A549 (cell line): ENCODE results near the gene LMO2. TPM values are rescaled to one million over a fixed set of nuclear protein-coding genes. Genes with fewer than 3 reads are reported as not detected.

Experiments
- ATAC-seq, 2 experiments: fragments of 200-7000 bp in 1 of 2; fragments of >200 bp in 1 of 2; cut with Nextera tagmentation in 1 of 2; cut with Tn5 transposase in 1 of 2; 3 replicates each; pipeline versions ENCODE4 v1.8.0 to v1.9.1; 2018 to 2020; ENCODE audit warnings: mild to moderate bottlenecking in 1 of 2, moderate library complexity in 1 of 2
- CTCF ChIA-PET: fragments of 300-600 bp; sonication (Branson Sonifier 250); formaldehyde crosslinking; extraction: SDS; loops from one replicate; lab custom pipeline; 2021; ENCODE audit warnings: antibody characterized with exemption, inconsistent platforms; lab: Yijun Ruan, JAX
- POLR2A ChIA-PET: fragments of 350-600 bp; formaldehyde crosslinking; extraction: SDS; loops from one replicate; lab custom pipeline; 2021; ENCODE audit warnings: antibody characterized with exemption, inconsistent platforms; lab: Yijun Ruan, JAX
- DNase-seq, 2 experiments: peaks; one replicate each; pipeline versions ENCODE4 v3.0.0 to v3.0.0-alpha.2; 2011 to 2016; ENCODE audit warnings: low read depth in 1 of 2, low spot score in 1 of 2
- FAIRE-seq: peaks from 2 replicates; lab custom pipeline; 2011; peaks lifted over from hg19 to GRCh38; lab: Jason Lieb, UNC
- H3K27ac ChIP-seq, 2 experiments: fragments of >200 bp; sonication (Bioruptor Twin); formaldehyde crosslinking; 3 replicates each; pipeline ENCODE4 v1.5.1; 2016 to 2017
- H3K4me1 ChIP-seq: fragments of >200 bp; sonication (Bioruptor Twin); formaldehyde crosslinking; 3 replicates; pipeline ENCODE4 v1.6.1; 2016
- H3K4me2 ChIP-seq: fragments of >200 bp; sonication (Bioruptor Twin); formaldehyde crosslinking; 3 replicates; pipeline ENCODE4 v1.6.1; 2016
- H3K4me3 ChIP-seq: fragments of >200 bp; sonication (Bioruptor Twin); formaldehyde crosslinking; 3 replicates; pipeline ENCODE4 v1.5.1; 2016
- H3K9me3 ChIP-seq: fragments of >200 bp; sonication (Bioruptor Twin); formaldehyde crosslinking; 3 replicates; pipeline ENCODE4 v1.6.1; 2016
- ATOH8 ChIP-seq: fragments of 250-450 bp; sonication (Bioruptor Pico); IDR thresholded peaks from 2 replicates; pipeline ENCODE4 v1.5.0; 2020; ENCODE audit warnings: low read depth, mild to moderate bottlenecking, moderate library complexity
- BHLHE40 ChIP-seq: IDR thresholded peaks from 2 replicates; pipeline ENCODE4 v1.6.1; 2012; ENCODE audit warnings: low read depth, low read length, inconsistent platforms
- CBX2 ChIP-seq: fragments of 200-600 bp; sonication (generic); IDR thresholded peaks from 2 replicates; pipeline ENCODE4 v1.6.1; 2016; ENCODE audit warnings: low read depth, mild to moderate bottlenecking, borderline replicate concordance
- CBX8 ChIP-seq: fragments of 200-600 bp; sonication (generic); IDR thresholded peaks from 2 replicates; pipeline ENCODE4 v1.6.1; 2016
- CHD2 ChIP-seq: fragments of 150-350 bp; IDR thresholded peaks from 2 replicates; pipeline ENCODE4 v1.6.1; 2014; ENCODE audit warnings: low read length; ENCODE audit not compliant: partially characterized antibody
- CHD4 ChIP-seq: fragments of 200-600 bp; sonication (generic); IDR thresholded peaks from 2 replicates; pipeline ENCODE4 v1.6.1; 2016; ENCODE audit warnings: antibody characterized with exemption, mild to moderate bottlenecking, borderline replicate concordance
- EHMT2 ChIP-seq: fragments of 200-600 bp; sonication (generic); IDR thresholded peaks from 2 replicates; pipeline ENCODE4 v1.6.1; 2016; ENCODE audit warnings: antibody characterized with exemption, low read depth, mild to moderate bottlenecking, moderate library complexity
- ELK1 ChIP-seq: fragments of 150-350 bp; IDR thresholded peaks from 2 replicates; pipeline ENCODE4 v1.6.1; 2014; ENCODE audit warnings: low read depth, mild to moderate bottlenecking, low read length
- EP300 ChIP-seq, 2 experiments: fragments of >200 bp; sonication (Bioruptor Twin); formaldehyde crosslinking; IDR thresholded peaks; 2 replicates in 1 of 2; 3 replicates in 1 of 2; pipeline ENCODE4 v1.6.1; 2016 to 2017
- FOSL2 ChIP-seq, 2 experiments: fragments of 450-650 bp in 1 of 2; fragments of >200 bp in 1 of 2; sonication (Bioruptor Twin) in 1 of 2; formaldehyde crosslinking; IDR thresholded peaks; 2 replicates each; pipeline versions ENCODE4 v1.5.0 to v1.6.1; 2016 to 2020; ENCODE audit warnings: mild to moderate bottlenecking in 1 of 2, moderate library complexity in 1 of 2
- GATA3 ChIP-seq: IDR thresholded peaks from 2 replicates; pipeline ENCODE4 v1.6.1; 2012; ENCODE audit warnings: borderline replicate concordance
- HOXB5 ChIP-seq: fragments of 250-450 bp; sonication (Bioruptor Pico); IDR thresholded peaks from 2 replicates; pipeline ENCODE4 v1.5.0; 2020; ENCODE audit warnings: mild to moderate bottlenecking, moderate library complexity
- JUN ChIP-seq, 2 experiments: fragments of >200 bp; sonication (Bioruptor Twin); formaldehyde crosslinking; IDR thresholded peaks; 2 replicates in 1 of 2; 3 replicates in 1 of 2; pipeline ENCODE4 v1.6.1; 2016 to 2017
- KDM1A ChIP-seq: fragments of 200-600 bp; sonication (generic); IDR thresholded peaks from 2 replicates; pipeline ENCODE4 v1.6.1; 2016; ENCODE audit warnings: low read depth, mild to moderate bottlenecking
- MYC ChIP-seq: IDR thresholded peaks from 2 replicates; pipeline ENCODE4 v1.6.1; 2012; ENCODE audit warnings: mild to moderate bottlenecking, inconsistent platforms, low read length, improper control_type of control experiment, borderline replicate concordance
- NPAS2 ChIP-seq: fragments of 250-450 bp; sonication (Bioruptor Pico); IDR thresholded peaks from 2 replicates; pipeline ENCODE4 v1.8.0; 2022; ENCODE audit warnings: mild to moderate bottlenecking, moderate library complexity, borderline replicate concordance
- NR3C1 ChIP-seq: fragments of >200 bp; sonication (Bioruptor Twin); formaldehyde crosslinking; IDR thresholded peaks from 3 replicates; pipeline ENCODE4 v1.6.1; 2017
- POLR2A ChIP-seq: IDR thresholded peaks from 2 replicates; pipeline ENCODE4 v1.6.1; 2012; ENCODE audit warnings: mild to moderate bottlenecking, low read length
- POLR2AphosphoS2 ChIP-seq: conservative IDR thresholded peaks from 2 replicates; pipeline ENCODE4 v1.6.1; 2012; ENCODE audit warnings: low read length, improper control_type of control experiment, inconsistent platforms
- RAD21 ChIP-seq, 2 experiments: fragments of >200 bp in 1 of 2; sonication (Bioruptor Twin) in 1 of 2; formaldehyde crosslinking in 1 of 2; IDR thresholded peaks in 1 of 2; conservative IDR thresholded peaks in 1 of 2; 2 replicates in 1 of 2; 3 replicates in 1 of 2; pipeline ENCODE4 v1.6.1; 2012 to 2018; ENCODE audit warnings: inconsistent platforms in 1 of 2
- REST ChIP-seq: fragments of 200-600 bp; sonication (generic); IDR thresholded peaks from 2 replicates; pipeline ENCODE4 v1.6.1; 2016; ENCODE audit warnings: antibody characterized with exemption, mild to moderate bottlenecking, moderate library complexity
- RFX5 ChIP-seq: fragments of 450-650 bp; IDR thresholded peaks from 2 replicates; pipeline ENCODE4 v1.7.1; 2014; ENCODE audit warnings: antibody characterized with exemption, mild to moderate bottlenecking, moderate library complexity
- RNF2 ChIP-seq: fragments of 200-600 bp; sonication (generic); IDR thresholded peaks from 2 replicates; pipeline ENCODE4 v1.6.1; 2016; ENCODE audit warnings: low read depth, mild to moderate bottlenecking, antibody characterized with exemption, moderate library complexity, borderline replicate concordance
- SMC3 ChIP-seq: fragments of >200 bp; sonication (Bioruptor Twin); formaldehyde crosslinking; IDR thresholded peaks from 3 replicates; pipeline ENCODE4 v1.6.1; 2018; ENCODE audit warnings: inconsistent platforms
- SREBF2 ChIP-seq: fragments of 450-650 bp; IDR thresholded peaks from 2 replicates; pipeline ENCODE4 v1.6.1; 2014; ENCODE audit warnings: mild to moderate bottlenecking, moderate library complexity
- TP53 ChIP-seq: fragments of 250-450 bp; sonication (Bioruptor Pico); IDR thresholded peaks from 2 replicates; pipeline ENCODE4 v1.5.0; 2021; ENCODE audit warnings: mild to moderate bottlenecking, moderate library complexity
- ZNF302 ChIP-seq: fragments of 250-450 bp; sonication (Bioruptor Pico); IDR thresholded peaks from 2 replicates; pipeline ENCODE4 v1.9.0; 2021; ENCODE audit warnings: inconsistent platforms, mild to moderate bottlenecking, moderate library complexity
- ZSCAN20 ChIP-seq: fragments of 250-450 bp; sonication (Bioruptor Pico); IDR thresholded peaks from 2 replicates; pipeline ENCODE4 v1.8.0; 2022; ENCODE audit warnings: mild to moderate bottlenecking, moderate library complexity
- WGBS: methylation state at CpG from one replicate; pipeline ENCODE4 v1.1.6; 2017; ENCODE audit errors: missing lambda C conversion rate; 5-methylcytosine and 5-hydroxymethylcytosine counted together
- polyA plus RNA-seq, 4 experiments: library from polyadenylated mRNA; depleted of rRNA in 3 of 4; stranded (reverse); fragments of >200 nt; fragmentation: RNase III in 1 of 4; extraction: RNeasy Plus Mini Kit Qiagen cat#74134 plus additional on column Dnase treatment in 1 of 4; gene quantifications; 2 replicates in 3 of 4; 3 replicates in 1 of 4; pipeline ENCODE4 v1.2.3, GENCODE V29; 2011 to 2017

LMO2 gene
- polyA plus RNA-seq, 2 of the 4 experiments (the other 2 are of a cell fraction) = 0.12 to 0.15 TPM

- H3K4me1 ChIP-seq = no peaks in the 10 kb centered on the region
- WGBS = 71% methylated on average over 11 of the region's 11 CpGs
- no peak for ATAC-seq
- no peak overlapping the region for H3K27ac ChIP-seq
- no peak overlapping the region for H3K4me3 ChIP-seq
- TF ChIP-seq NR3C1 (no peak), EHMT2 (no peak), ATOH8 (CRISPR knock-in tag) (no peak)
- TF ChIP-seq, all 56 proteins: peak for 0
- no peak for FAIRE-seq
- DNase-seq = no peak
- ChIA-PET POLR2A (interaction anchor here (0.5 kb wide), 1 partner anchor 44 kb away, joined by 3 read pairs; no protein-coding TSS in a partner anchor), CTCF (interaction anchor here (1.1 kb wide), 1 partner anchor 32 kb away, joined by 3 read pairs; no protein-coding TSS in a partner anchor)
- Histone ChIP-seq H3K4me2 (no peak overlapping the region), H3K9me3 (no peaks in the 10 kb centered on the region)
Observed at GRCh38 chr11:33906484-33907186, 14.8 kb upstream of the LMO2 start.

GRCh38 chr11:33904102-33904501 lies 12.2 kb upstream of the LMO2 start:
- WGBS = 36% methylated on average over 5 of the region's 5 CpGs
- no peaks in the 10 kb centered on the region for H3K9me3 ChIP-seq
- ATAC-seq (no peak), FAIRE-seq (no peak), DNase-seq (no peak)
- H3K4me2 ChIP-seq = no peak overlapping the region
- no peak for TF ChIP-seq ZNF302 (CRISPR knock-in tag)
- TF ChIP-seq SREBF2 = no peak
- TF ChIP-seq GATA3 = no peak
- no peak for TF ChIP-seq CBX8
- no peak for TF ChIP-seq ELK1
- no peak for TF ChIP-seq HOXB5 (CRISPR knock-in tag)
- no peak for TF ChIP-seq RFX5
- TF ChIP-seq CBX2 = no peak
- TF ChIP-seq CHD4 = no peak
- no peak for TF ChIP-seq ZSCAN20 (CRISPR knock-in tag)
- TF ChIP-seq POLR2AphosphoS2 = no peak
- TF ChIP-seq EHMT2 = no peak
- TF ChIP-seq BHLHE40 = no peak
- TF ChIP-seq NR3C1 = no peak
- TF ChIP-seq POLR2A = no peak
- no peak for TF ChIP-seq FOSL2 (IDR thresholded peaks at IDR 0.05)
- no peak for TF ChIP-seq FOSL2 (CRISPR knock-in tag; IDR thresholded peaks at IDR 0.05)
- no peak for TF ChIP-seq RNF2
- TF ChIP-seq TP53 (CRISPR knock-in tag) = no peak
- no peak for TF ChIP-seq CHD2
- ChIA-PET POLR2A (no interaction called here), CTCF (interaction anchor here (1.2 kb wide), 1 partner anchor 67 kb away, joined by 3 read pairs; no protein-coding TSS in a partner anchor)
- no peak overlapping the region for H3K4me3 ChIP-seq
- no peak overlapping the region for H3K27ac ChIP-seq
- peaks cover 7% of the 10 kb centered on the region; the same call in 2 of the 3 replicates for H3K4me1 ChIP-seq

- no peak; a peak in 1 of 6 replicates for ATAC-seq
- CTCF ChIA-PET = interaction anchor here (1.0 to 1.1 kb wide), 2 partner anchors 10 to 42 kb away, joined by 3 to 4 read pairs; no protein-coding TSS in a partner anchor
- H3K4me3 ChIP-seq = no peak overlapping the region
- WGBS = 65% methylated on average over 7 of the region's 7 CpGs
- no peaks in the 10 kb centered on the region for H3K9me3 ChIP-seq
- no peak for FAIRE-seq
- no peak for DNase-seq
- no peak overlapping the region for H3K4me2 ChIP-seq
- POLR2A ChIA-PET = no interaction called here
- H3K4me1 ChIP-seq = peaks cover 10% of the 10 kb centered on the region; the same call in 2 of the 3 replicates
- H3K27ac ChIP-seq = no peak overlapping the region
- no peak for TF ChIP-seq RAD21 (conservative IDR thresholded peaks at IDR 0.05 in 1 of 2, IDR thresholded peaks at IDR 0.05 in 1 of 2)
- TF ChIP-seq CHD2 = no peak
- no peak for TF ChIP-seq NPAS2 (CRISPR knock-in tag)
- TF ChIP-seq JUN (IDR thresholded peaks at IDR 0.05) = no peak
- no peak for TF ChIP-seq ZNF302 (CRISPR knock-in tag)
- no peak for TF ChIP-seq MYC
- TF ChIP-seq KDM1A = no peak
- no peak for TF ChIP-seq REST
- TF ChIP-seq SMC3 = no peak
- TF ChIP-seq RFX5 = no peak
- TF ChIP-seq EP300 (IDR thresholded peaks at IDR 0.05) = no peak
- no peak for TF ChIP-seq EHMT2
Observed at GRCh38 chr11:33900159-33900840, 8.4 kb upstream of the LMO2 start.
